Activated B cell treated with CpG ODN at 0.5 μM for 24 hours (primary cell): ENCODE data around the gene LMX1A. TPM values are rescaled to one million over a fixed set of nuclear protein-coding genes. Genes with fewer than 3 reads are reported as not detected.

ENCODE experiments used
- ATAC-seq: fragments of 200-7000 bp; cut with Tn5 transposase; one replicate; pipeline ENCODE4 v1.10.0; 2021; ENCODE audit warnings: low read depth, mild to moderate bottlenecking, moderate library complexity
- CTCF ChIA-PET: fragments of 350-600 bp; sonication (Branson Sonifier 250); formaldehyde crosslinking; loops from one replicate; lab custom pipeline; 2021; ENCODE audit warnings: antibody characterized with exemption; lab: Charles Lee
- POLR2A ChIA-PET: fragments of 350-600 bp; sonication (Branson Sonifier 250); formaldehyde crosslinking; loops from one replicate; lab custom pipeline; 2021; ENCODE audit warnings: antibody characterized with exemption; lab: Charles Lee
- DNase-seq: peaks from one replicate; pipeline ENCODE4 v3.0.0; 2022
- H3K27ac Mint-ChIP-seq: one replicate; pipeline ENCODE4 v1.8.0; 2020; ENCODE audit warnings: mixed read lengths
- H3K27me3 Mint-ChIP-seq: one replicate; pipeline ENCODE4 v1.8.0; 2021; ENCODE audit warnings: mixed read lengths
- H3K36me3 Mint-ChIP-seq: one replicate; pipeline ENCODE4 v1.8.0; 2021; ENCODE audit warnings: low read depth, mixed read lengths
- H3K4me1 Mint-ChIP-seq: one replicate; pipeline ENCODE4 v1.8.0; 2021; ENCODE audit warnings: mixed read lengths
- H3K4me3 Mint-ChIP-seq: one replicate; pipeline ENCODE4 v1.8.0; 2020; ENCODE audit warnings: mild to moderate bottlenecking, mixed read lengths
- H3K9me3 Mint-ChIP-seq: one replicate; pipeline ENCODE4 v1.8.0; 2020; ENCODE audit warnings: mixed read lengths
- intact Hi-C: fragments of 100-400 bp; cut with micrococcal nuclease; formaldehyde crosslinking; loops from one replicate; pipeline ENCODE4 v1.15.1; 2024
- total RNA-seq: library from RNA; stranded (reverse); gene quantifications from 2 replicates; pipeline ENCODE4 v1.2.3, GENCODE V29; 2022
- TF ChIP-seq, protein P1 (sequence below): fragments of 200-600 bp; IDR thresholded peaks from one replicate; pipeline ENCODE4 v1.8.0; 2022; ENCODE audit warnings: antibody characterized with exemption, mild to moderate bottlenecking

Gene LMX1A
- total RNA-seq, 1 donor from 2014 or later: not detected

GRCh38 chr1:165253818-165254254 is 102.7 kb downstream of the LMX1A start:
- ATAC-seq (no peak), DNase-seq (no peak)
- H3K4me3 Mint-ChIP-seq: no peak overlapping the region
- no peaks in the 10 kb centered on the region for H3K9me3 Mint-ChIP-seq
- no peak overlapping the region for H3K27ac Mint-ChIP-seq
- CTCF ChIA-PET: no interaction called here
- H3K36me3 Mint-ChIP-seq: no peaks in the 10 kb centered on the region
- intact Hi-C loops: no loop called here
- no peaks in the 10 kb centered on the region for H3K4me1 Mint-ChIP-seq
- H3K27me3 Mint-ChIP-seq: peaks cover 20% of the 10 kb centered on the region
- TF ChIP-seq, protein P1, sequence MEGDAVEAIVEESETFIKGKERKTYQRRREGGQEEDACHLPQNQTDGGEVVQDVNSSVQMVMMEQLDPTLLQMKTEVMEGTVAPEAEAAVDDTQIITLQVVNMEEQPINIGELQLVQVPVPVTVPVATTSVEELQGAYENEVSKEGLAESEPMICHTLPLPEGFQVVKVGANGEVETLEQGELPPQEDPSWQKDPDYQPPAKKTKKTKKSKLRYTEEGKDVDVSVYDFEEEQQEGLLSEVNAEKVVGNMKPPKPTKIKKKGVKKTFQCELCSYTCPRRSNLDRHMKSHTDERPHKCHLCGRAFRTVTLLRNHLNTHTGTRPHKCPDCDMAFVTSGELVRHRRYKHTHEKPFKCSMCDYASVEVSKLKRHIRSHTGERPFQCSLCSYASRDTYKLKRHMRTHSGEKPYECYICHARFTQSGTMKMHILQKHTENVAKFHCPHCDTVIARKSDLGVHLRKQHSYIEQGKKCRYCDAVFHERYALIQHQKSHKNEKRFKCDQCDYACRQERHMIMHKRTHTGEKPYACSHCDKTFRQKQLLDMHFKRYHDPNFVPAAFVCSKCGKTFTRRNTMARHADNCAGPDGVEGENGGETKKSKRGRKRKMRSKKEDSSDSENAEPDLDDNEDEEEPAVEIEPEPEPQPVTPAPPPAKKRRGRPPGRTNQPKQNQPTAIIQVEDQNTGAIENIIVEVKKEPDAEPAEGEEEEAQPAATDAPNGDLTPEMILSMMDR: no peak
- POLR2A ChIA-PET: no interaction called here

GRCh38 chr1:165248969-165249571 is 107.4 kb downstream of the LMX1A start:
- Mint-ChIP-seq H3K36me3 (no peaks in the 10 kb centered on the region), H3K9me3 (no peaks in the 10 kb centered on the region), H3K4me1 (no peaks in the 10 kb centered on the region), H3K27ac (no peak overlapping the region), H3K27me3 (peaks cover 8% of the 10 kb centered on the region), H3K4me3 (no peak overlapping the region)
- ATAC-seq: no peak
- DNase-seq: no peak
- TF ChIP-seq, protein P1: no peak
- intact Hi-C loops: no loop called here
- ChIA-PET CTCF (no interaction called here), POLR2A (no interaction called here)

DNA sequence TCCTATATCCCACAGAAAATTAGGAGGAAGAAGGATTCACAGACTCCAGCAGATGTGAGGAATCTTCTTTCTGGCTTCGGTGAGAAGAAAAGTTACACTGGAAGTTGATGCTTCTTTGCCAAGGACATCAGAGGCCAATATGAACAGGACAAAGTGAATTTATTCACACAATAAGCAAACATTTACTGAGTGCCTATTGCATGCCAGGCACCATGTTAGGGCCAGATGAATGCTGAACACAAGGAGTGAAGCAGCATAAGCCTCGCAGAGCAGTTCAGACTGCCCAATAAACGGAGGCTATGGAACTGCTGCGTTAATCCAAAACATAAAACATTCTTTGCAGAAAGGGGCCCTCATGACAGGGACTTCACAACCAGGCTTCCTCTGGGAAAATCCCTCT is 114.6 kb downstream of the LMX1A start:
- DNase-seq (no peak), ATAC-seq (no peak)
- H3K4me1 Mint-ChIP-seq: no peaks in the 10 kb centered on the region
- peaks cover 17% of the 10 kb centered on the region for H3K27me3 Mint-ChIP-seq
- TF ChIP-seq, protein P1: no peak
- H3K9me3 Mint-ChIP-seq: no peaks in the 10 kb centered on the region
- no peak overlapping the region for H3K27ac Mint-ChIP-seq
- H3K4me3 Mint-ChIP-seq: no peak overlapping the region
- POLR2A ChIA-PET: no interaction called here
- intact Hi-C loops: no loop called here
- H3K36me3 Mint-ChIP-seq: no peaks in the 10 kb centered on the region
- CTCF ChIA-PET: no interaction called here

- Mint-ChIP-seq H3K36me3 (no peaks in the 10 kb centered on the region), H3K27ac (no peak overlapping the region), H3K4me3 (no peak overlapping the region), H3K4me1 (no peaks in the 10 kb centered on the region), H3K27me3 (peaks cover 20% of the 10 kb centered on the region), H3K9me3 (no peaks in the 10 kb centered on the region)
- TF ChIP-seq, protein P1: no peak
- ChIA-PET POLR2A (no interaction called here), CTCF (no interaction called here)
- ATAC-seq (no peak), DNase-seq (no peak)
- intact Hi-C loops: no loop called here
Observed at GRCh38 chr1:165241321-165241720, 115.2 kb downstream of the LMX1A start.

DNA sequence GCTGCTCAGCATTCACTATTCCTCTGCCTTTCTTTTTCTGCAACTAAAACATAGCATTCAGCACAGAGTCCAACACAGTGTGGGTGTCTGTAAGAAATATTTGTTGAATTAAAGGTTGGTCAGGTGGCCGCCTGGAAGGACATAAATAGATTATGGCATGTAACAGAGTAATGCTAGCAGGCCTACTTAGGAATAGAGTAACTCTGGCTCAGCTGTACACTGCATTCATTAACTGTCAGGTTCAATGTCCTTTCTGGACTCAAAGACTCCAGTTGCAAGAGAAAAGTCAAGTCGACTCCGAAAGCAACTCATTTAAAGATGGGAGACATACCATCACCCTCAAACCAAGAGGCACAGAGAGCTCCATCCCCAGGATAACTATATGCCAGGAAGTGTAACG is 116.0 kb downstream of the LMX1A start:
- Mint-ChIP-seq H3K4me1 (peaks cover 2% of the 10 kb centered on the region), H3K4me3 (no peak overlapping the region), H3K36me3 (no peaks in the 10 kb centered on the region), H3K27ac (no peak overlapping the region), H3K9me3 (no peaks in the 10 kb centered on the region), H3K27me3 (peaks cover 23% of the 10 kb centered on the region)
- TF ChIP-seq, protein P1: no peak
- intact Hi-C loops: no loop called here
- no peak for ATAC-seq
- CTCF ChIA-PET: no interaction called here
- no peak for DNase-seq
- POLR2A ChIA-PET: no interaction called here
